Loucy (cell line): Measurements from ENCODE around the gene ARHGDIA.
"Not testable (repeated sequence)": the region's sequence is repeated elsewhere in the genome, so short reads cannot be mapped to it uniquely, and the experiment has no call there.

Source experiments
- EZH2phosphoT487 ChIP-seq: fragments of 200-600 bp; IDR thresholded peaks from 2 replicates; pipeline ENCODE4 v1.6.1; 2018; ENCODE audit warnings: antibody characterized with exemption, mild to moderate bottlenecking, moderate library complexity, borderline replicate concordance
- TF ChIP-seq, protein P1 (sequence below): fragments of 200-600 bp; sonication (generic); conservative IDR thresholded peaks from 2 replicates; pipeline ENCODE4 v1.5.1; 2014; ENCODE audit warnings: mild to moderate bottlenecking, antibody characterized with exemption, low read length

DNA sequence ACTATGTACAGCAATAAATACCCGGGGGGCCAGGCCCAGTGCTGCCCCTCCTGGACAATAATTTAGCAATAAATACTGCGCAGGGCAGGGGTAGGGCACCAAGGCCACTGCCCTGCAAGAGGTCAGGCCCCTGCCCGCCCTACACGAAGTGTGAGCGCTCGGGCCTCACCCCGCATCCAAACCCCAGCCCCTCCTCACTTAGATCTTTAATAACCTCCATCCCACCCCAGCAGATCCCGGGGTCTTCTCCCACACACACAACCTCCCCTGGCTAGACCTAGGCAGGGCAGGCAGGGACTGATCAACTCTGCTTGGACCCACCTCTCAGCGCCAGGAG lies 47.2 kb upstream of the ARHGDIA start:
- TF ChIP-seq, protein P1, sequence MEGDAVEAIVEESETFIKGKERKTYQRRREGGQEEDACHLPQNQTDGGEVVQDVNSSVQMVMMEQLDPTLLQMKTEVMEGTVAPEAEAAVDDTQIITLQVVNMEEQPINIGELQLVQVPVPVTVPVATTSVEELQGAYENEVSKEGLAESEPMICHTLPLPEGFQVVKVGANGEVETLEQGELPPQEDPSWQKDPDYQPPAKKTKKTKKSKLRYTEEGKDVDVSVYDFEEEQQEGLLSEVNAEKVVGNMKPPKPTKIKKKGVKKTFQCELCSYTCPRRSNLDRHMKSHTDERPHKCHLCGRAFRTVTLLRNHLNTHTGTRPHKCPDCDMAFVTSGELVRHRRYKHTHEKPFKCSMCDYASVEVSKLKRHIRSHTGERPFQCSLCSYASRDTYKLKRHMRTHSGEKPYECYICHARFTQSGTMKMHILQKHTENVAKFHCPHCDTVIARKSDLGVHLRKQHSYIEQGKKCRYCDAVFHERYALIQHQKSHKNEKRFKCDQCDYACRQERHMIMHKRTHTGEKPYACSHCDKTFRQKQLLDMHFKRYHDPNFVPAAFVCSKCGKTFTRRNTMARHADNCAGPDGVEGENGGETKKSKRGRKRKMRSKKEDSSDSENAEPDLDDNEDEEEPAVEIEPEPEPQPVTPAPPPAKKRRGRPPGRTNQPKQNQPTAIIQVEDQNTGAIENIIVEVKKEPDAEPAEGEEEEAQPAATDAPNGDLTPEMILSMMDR = not testable (repeated sequence)
- not testable (repeated sequence) for TF ChIP-seq EZH2phosphoT487
